Adrenal gland (tissue), 5 donors: ENCODE data around the gene ATP4B.

Source experiments
- POLR2A ChIP-seq, 2 donors: fragments of 450-650 bp; IDR thresholded peaks; one replicate each; pipeline ENCODE4 v1.6.1; 2017; ENCODE audit warnings: antibody characterized with exemption in 2 of 2, mild to moderate bottlenecking in 2 of 2, moderate library complexity in 1 of 2
- TF ChIP-seq, protein P1 (sequence below), 6 experiments: fragments of 450-650 bp in 4 of 6; fragments of 200-600 bp in 2 of 6; sonication (generic) in 1 of 6; IDR thresholded peaks; 1 replicate in 5 of 6; 2 replicates in 1 of 6; pipeline versions ENCODE4 v1.5.1 to v1.8.0; 2016 to 2021; ENCODE audit warnings: antibody characterized with exemption in 6 of 6, mild to moderate bottlenecking in 2 of 6, moderate library complexity in 1 of 6
- donor health status: DM: no; HTN: no; CAD: no.

DNA sequence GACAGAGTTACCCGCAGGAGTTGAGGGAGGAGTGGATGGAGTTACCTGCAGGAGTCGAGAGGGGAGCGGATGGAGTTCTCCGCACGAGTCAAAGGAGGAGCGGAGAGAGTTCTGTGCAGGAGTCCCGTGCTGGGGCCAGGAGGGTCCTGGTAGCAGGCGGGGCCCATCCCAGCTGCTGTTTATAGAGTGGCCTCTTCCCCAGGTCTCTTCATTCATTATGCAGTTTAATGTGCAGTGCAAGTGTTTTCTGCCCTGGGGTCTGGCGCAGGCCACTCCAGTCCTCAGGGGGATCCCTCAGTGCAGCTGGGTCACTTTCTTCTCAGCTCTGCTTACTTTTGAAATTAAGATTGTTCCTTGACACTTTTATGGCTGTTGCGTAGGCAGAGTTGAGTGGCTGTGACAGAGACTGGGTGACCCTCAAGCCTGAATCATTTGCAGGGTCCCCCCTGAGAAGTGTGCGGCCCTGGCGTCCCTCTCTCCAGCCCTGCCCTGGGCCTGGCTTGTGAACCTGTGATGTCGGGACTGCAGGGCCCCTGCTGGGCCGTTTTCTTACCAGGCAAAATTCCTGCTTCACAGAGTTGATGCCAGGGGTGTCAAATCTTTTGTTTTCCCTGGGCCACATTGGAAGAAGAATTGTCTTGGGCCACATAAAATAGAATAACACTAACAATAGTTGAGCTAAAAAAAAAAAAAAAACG lies 55.6 kb downstream of the ATP4B start:
- TF ChIP-seq POLR2A (IDR thresholded peaks at IDR 0.05) = no peak
- TF ChIP-seq, protein P1, sequence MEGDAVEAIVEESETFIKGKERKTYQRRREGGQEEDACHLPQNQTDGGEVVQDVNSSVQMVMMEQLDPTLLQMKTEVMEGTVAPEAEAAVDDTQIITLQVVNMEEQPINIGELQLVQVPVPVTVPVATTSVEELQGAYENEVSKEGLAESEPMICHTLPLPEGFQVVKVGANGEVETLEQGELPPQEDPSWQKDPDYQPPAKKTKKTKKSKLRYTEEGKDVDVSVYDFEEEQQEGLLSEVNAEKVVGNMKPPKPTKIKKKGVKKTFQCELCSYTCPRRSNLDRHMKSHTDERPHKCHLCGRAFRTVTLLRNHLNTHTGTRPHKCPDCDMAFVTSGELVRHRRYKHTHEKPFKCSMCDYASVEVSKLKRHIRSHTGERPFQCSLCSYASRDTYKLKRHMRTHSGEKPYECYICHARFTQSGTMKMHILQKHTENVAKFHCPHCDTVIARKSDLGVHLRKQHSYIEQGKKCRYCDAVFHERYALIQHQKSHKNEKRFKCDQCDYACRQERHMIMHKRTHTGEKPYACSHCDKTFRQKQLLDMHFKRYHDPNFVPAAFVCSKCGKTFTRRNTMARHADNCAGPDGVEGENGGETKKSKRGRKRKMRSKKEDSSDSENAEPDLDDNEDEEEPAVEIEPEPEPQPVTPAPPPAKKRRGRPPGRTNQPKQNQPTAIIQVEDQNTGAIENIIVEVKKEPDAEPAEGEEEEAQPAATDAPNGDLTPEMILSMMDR (IDR thresholded peaks at IDR 0.05) = no peak
